Measurements from ENCODE around the gene KRT36. TPM values are rescaled to one million over a fixed set of nuclear protein-coding genes. Genes with fewer than 3 reads are reported as not detected.

Gene KRT36
- total RNA-seq, 1 experiment from 2014 or later = not detected

DNA sequence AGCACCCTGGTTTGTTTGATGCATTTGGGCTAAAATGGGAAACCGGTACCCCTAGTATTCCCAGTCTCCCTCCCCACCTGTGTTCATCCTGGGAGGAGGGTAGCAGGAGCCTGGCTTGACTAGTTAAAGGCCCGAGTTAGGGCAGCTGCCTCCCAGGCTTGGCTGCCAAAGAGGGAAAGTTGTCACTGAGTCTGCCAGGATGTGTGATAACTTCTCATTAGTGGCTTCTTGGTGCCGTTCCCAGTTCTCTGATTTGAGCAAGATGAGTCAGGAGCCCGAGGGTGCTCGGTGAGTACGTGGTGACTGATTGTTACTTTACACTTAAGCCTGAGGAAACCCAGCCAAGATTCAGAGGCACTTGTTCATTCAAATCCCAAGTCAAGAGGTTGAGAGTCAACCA is 25.0 kb downstream of the KRT36 start:
- H3K4me3 Mint-ChIP-seq (ENCODE audit: unreplicated experiment) = no peak overlapping the region

GRCh38 chr17:41464173-41464572 is 25.5 kb downstream of the KRT36 start:
- BruUV-seq (replicated peaks) = no TSS peak
- Mint-ChIP-seq H3K9me3 (ENCODE audit: unreplicated experiment) (peaks cover 10% of the 10 kb centered on the region), H3K27me3 (ENCODE audit: insufficient read depth, unreplicated experiment) (no peaks in the 10 kb centered on the region), H3K27ac (ENCODE audit: unreplicated experiment) (no peak overlapping the region), H3K4me1 (ENCODE audit: low read depth, unreplicated experiment) (no peaks in the 10 kb centered on the region), H3K36me3 (ENCODE audit: insufficient read depth, unreplicated experiment) (no peaks in the 10 kb centered on the region), H3K4me3 (ENCODE audit: unreplicated experiment) (no peak overlapping the region)
- ChIA-PET CTCF (interaction anchor here (0.7 kb wide), 1 partner anchor 46 kb away, joined by 3 read pairs; no protein-coding TSS in a partner anchor), POLR2A (no interaction called here)
- H3K4me1 ChIP-seq = no peaks in the 10 kb centered on the region
- peaks cover 6% of the 10 kb centered on the region for H3K9me3 ChIP-seq
- TF ChIP-seq CTCF (IDR thresholded peaks at IDR 0.05; ENCODE audit: insufficient read depth in 1 of 2, low read depth in 1 of 2, low read length in 1 of 2, severe bottlenecking in 1 of 2, unreplicated experiment in 1 of 2) = no peak
- no peak overlapping the region for H3K4me3 ChIP-seq (ENCODE audit: low read depth, low read length)
- DNase-seq = no peak
- no peaks in the 10 kb centered on the region for H3K27me3 ChIP-seq (replicated peaks; ENCODE audit: control insufficient read depth, insufficient read depth, low read length)
- intact Hi-C loops (cut with micrococcal nuclease; ENCODE audit: unreplicated experiment) = no loop called here
- no peaks in the 10 kb centered on the region for H3K36me3 ChIP-seq (ENCODE audit: control insufficient read depth, insufficient read depth, low read length)

More for the DNA sequence above, 25.0 kb downstream of the KRT36 start:
- ChIA-PET CTCF (no interaction called here), POLR2A (no interaction called here)
- H3K36me3 ChIP-seq (ENCODE audit: control insufficient read depth, insufficient read depth, low read length) = no peaks in the 10 kb centered on the region
- Mint-ChIP-seq H3K27me3 (ENCODE audit: insufficient read depth, unreplicated experiment) (no peaks in the 10 kb centered on the region), H3K9me3 (ENCODE audit: unreplicated experiment) (peaks cover 10% of the 10 kb centered on the region), H3K36me3 (ENCODE audit: insufficient read depth, unreplicated experiment) (no peaks in the 10 kb centered on the region), H3K27ac (ENCODE audit: unreplicated experiment) (no peak overlapping the region), H3K4me1 (ENCODE audit: low read depth, unreplicated experiment) (no peaks in the 10 kb centered on the region)
- no peak for DNase-seq
- H3K9me3 ChIP-seq = peaks cover 6% of the 10 kb centered on the region
- no peaks in the 10 kb centered on the region for H3K27me3 ChIP-seq (replicated peaks; ENCODE audit: control insufficient read depth, insufficient read depth, low read length)
- H3K4me3 ChIP-seq (ENCODE audit: low read depth, low read length) = no peak overlapping the region
- intact Hi-C loops (cut with micrococcal nuclease; ENCODE audit: unreplicated experiment) = no loop called here
- TF ChIP-seq CTCF (IDR thresholded peaks at IDR 0.05; ENCODE audit: insufficient read depth in 1 of 2, low read depth in 1 of 2, low read length in 1 of 2, severe bottlenecking in 1 of 2, unreplicated experiment in 1 of 2) = no peak
- H3K4me1 ChIP-seq = no peaks in the 10 kb centered on the region
- BruUV-seq (replicated peaks) = no TSS peak

- DNase-seq = no peak
- POLR2A ChIA-PET = no interaction called here
- no peaks in the 10 kb centered on the region for H3K4me1 ChIP-seq
- intact Hi-C loops (cut with micrococcal nuclease; ENCODE audit: unreplicated experiment) = no loop called here
- no peak overlapping the region for H3K4me3 Mint-ChIP-seq (ENCODE audit: unreplicated experiment)
- no peaks in the 10 kb centered on the region for H3K36me3 ChIP-seq (ENCODE audit: control insufficient read depth, insufficient read depth, low read length)
- no peak overlapping the region for H3K27ac Mint-ChIP-seq (ENCODE audit: unreplicated experiment)
- H3K36me3 Mint-ChIP-seq (ENCODE audit: insufficient read depth, unreplicated experiment) = no peaks in the 10 kb centered on the region
- no peak for TF ChIP-seq CTCF (IDR thresholded peaks at IDR 0.05; ENCODE audit: insufficient read depth in 1 of 2, low read depth in 1 of 2, low read length in 1 of 2, severe bottlenecking in 1 of 2, unreplicated experiment in 1 of 2)
- BruUV-seq (replicated peaks) = no TSS peak
- H3K9me3 ChIP-seq = peaks cover 6% of the 10 kb centered on the region
- peaks cover 10% of the 10 kb centered on the region for H3K9me3 Mint-ChIP-seq (ENCODE audit: unreplicated experiment)
- no peak overlapping the region for H3K4me3 ChIP-seq (ENCODE audit: low read depth, low read length)
- CTCF ChIA-PET = interaction anchor here (0.7 kb wide), 1 partner anchor 46 kb away, joined by 3 read pairs; no protein-coding TSS in a partner anchor
- H3K27me3 ChIP-seq (replicated peaks; ENCODE audit: control insufficient read depth, insufficient read depth, low read length) = no peaks in the 10 kb centered on the region
- H3K27me3 Mint-ChIP-seq (ENCODE audit: insufficient read depth, unreplicated experiment) = no peaks in the 10 kb centered on the region
- H3K4me1 Mint-ChIP-seq (ENCODE audit: low read depth, unreplicated experiment) = no peaks in the 10 kb centered on the region
Observed at GRCh38 chr17:41463746-41464145, 26.0 kb downstream of the KRT36 start.

Data from Caco-2 (cell line).